Kidney epithelial cell (primary cell): ENCODE results near the gene CORO2B. TPM values are rescaled to one million over a fixed set of nuclear protein-coding genes. Genes with fewer than 3 reads are reported as not detected.

Experiments
- DNase-seq: peaks from one replicate; pipeline ENCODE4 v3.0.0-alpha.2; 2010; ENCODE audit warnings: low read depth
- H3K27me3 ChIP-seq: 2 replicates; pipeline ENCODE4 v1.6.0; 2011; ENCODE audit warnings: low read length; ENCODE audit not compliant: control insufficient read depth, insufficient read depth
- H3K36me3 ChIP-seq: 2 replicates; pipeline ENCODE4 v1.5.1; 2011; ENCODE audit warnings: low read length; ENCODE audit not compliant: control insufficient read depth, insufficient read depth
- H3K4me3 ChIP-seq: 2 replicates; pipeline ENCODE4 v1.5.1; 2011; ENCODE audit warnings: low read depth, mild to moderate bottlenecking, control low read depth, low read length
- CTCF ChIP-seq: IDR thresholded peaks from 2 replicates; pipeline ENCODE4 v1.5.1; 2011; ENCODE audit warnings: mild to moderate bottlenecking, moderate library complexity, low read length, control low read depth, inconsistent platforms; ENCODE audit not compliant: insufficient read depth, poor library complexity, severe bottlenecking
- total RNA-seq: library from RNA; depleted of rRNA; stranded (reverse); fragments of >200 nt; gene quantifications from 2 replicates; pipeline ENCODE4 v1.2.3, GENCODE V29; 2015

CORO2B gene
- total RNA-seq, 1 donor from 2014 or later: 19.8 TPM

GRCh38 chr15:68651916-68652525, 73.2 kb downstream of the CORO2B start:
- no peaks in the 10 kb centered on the region for H3K27me3 ChIP-seq
- DNase-seq: no peak
- no peaks in the 10 kb centered on the region for H3K36me3 ChIP-seq
- no peak overlapping the region for H3K4me3 ChIP-seq
- no peak for TF ChIP-seq CTCF

GRCh38 chr15:68653031-68653635, 74.3 kb downstream of the CORO2B start:
- TF ChIP-seq CTCF: no peak
- no peak overlapping the region for H3K4me3 ChIP-seq
- DNase-seq: no peak
- no peaks in the 10 kb centered on the region for H3K27me3 ChIP-seq
- no peaks in the 10 kb centered on the region for H3K36me3 ChIP-seq

GRCh38 chr15:68653801-68654200, 75.0 kb downstream of the CORO2B start:
- no peak for TF ChIP-seq CTCF

GRCh38 chr15:68654786-68655560, 76.2 kb downstream of the CORO2B start:
- no peak for DNase-seq
- Histone ChIP-seq H3K4me3 (no peak overlapping the region), H3K36me3 (no peaks in the 10 kb centered on the region), H3K27me3 (no peaks in the 10 kb centered on the region)
- TF ChIP-seq CTCF: no peak

More at GRCh38 chr15:68653801-68654200, 75.0 kb downstream of the CORO2B start:
- H3K27me3 ChIP-seq: no peaks in the 10 kb centered on the region
- DNase-seq: no peak
- H3K36me3 ChIP-seq: no peaks in the 10 kb centered on the region
- no peak overlapping the region for H3K4me3 ChIP-seq

- no peak overlapping the region for H3K4me3 ChIP-seq
- DNase-seq: no peak
- no peaks in the 10 kb centered on the region for H3K27me3 ChIP-seq
- no peaks in the 10 kb centered on the region for H3K36me3 ChIP-seq
- TF ChIP-seq CTCF: no peak
Measured at GRCh38 chr15:68655686-68656437, 77.1 kb downstream of the CORO2B start.
